HepG2 (cell line): ENCODE results near the gene PLD1. TPM values are rescaled to one million over a fixed set of nuclear protein-coding genes. Genes with fewer than 3 reads are reported as not detected.

ENCODE experiments used
- DNMT3B ChIP-seq: conservative IDR thresholded peaks from 2 replicates; pipeline ENCODE4 v1.6.1; 2016; ENCODE audit warnings: missing biosample characterization, control low read depth
- EEA1 ChIP-seq: sonication (generic); formaldehyde crosslinking; IDR thresholded peaks from 2 replicates; pipeline ENCODE4 v1.5.1; 2020; ENCODE audit warnings: mild to moderate bottlenecking, missing genetic modification reagents, borderline replicate concordance
- GATA4 ChIP-seq: sonication (generic); IDR thresholded peaks from 2 replicates; pipeline ENCODE4 v1.6.1; 2016; ENCODE audit warnings: antibody characterized with exemption, low read depth, borderline replicate concordance
- KLF13 ChIP-seq: sonication (generic); formaldehyde crosslinking; IDR thresholded peaks from 2 replicates; pipeline ENCODE4 v1.4.0; 2020; ENCODE audit warnings: mild to moderate bottlenecking, missing genetic modification reagents
- KLF9 ChIP-seq: IDR thresholded peaks from 2 replicates; pipeline ENCODE4 v1.6.1; 2016; ENCODE audit warnings: low read depth
- KMT2B ChIP-seq: IDR thresholded peaks from 2 replicates; pipeline ENCODE4 v1.6.1; 2016; ENCODE audit warnings: missing genetic modification reagents, missing compliant biosample characterization
- NFRKB ChIP-seq: fragments of 450-650 bp; IDR thresholded peaks from 2 replicates; pipeline ENCODE4 v1.6.1; 2017
- PAF1 ChIP-seq: IDR thresholded peaks from 2 replicates; pipeline ENCODE4 v1.6.1; 2016; ENCODE audit warnings: missing genetic modification reagents, missing compliant biosample characterization
- SYNCRIP ChIP-seq: fragments of 200-400 bp; formaldehyde crosslinking; IDR thresholded peaks from 2 replicates; pipeline ENCODE4 v1.6.1; 2018; ENCODE audit warnings: mild to moderate bottlenecking, low read depth, low read length; ENCODE audit not compliant: insufficient read depth
- TOPORS ChIP-seq: sonication (generic); formaldehyde crosslinking; IDR thresholded peaks from 2 replicates; pipeline ENCODE4 v1.8.0; 2023; ENCODE audit warnings: mild to moderate bottlenecking, missing genetic modification reagents
- TSC22D2 ChIP-seq: sonication (generic); formaldehyde crosslinking; IDR thresholded peaks from 2 replicates; pipeline ENCODE4 v1.5.1; 2020; ENCODE audit warnings: missing genetic modification reagents, mild to moderate bottlenecking, borderline replicate concordance
- ZNF12 ChIP-seq: sonication (generic); formaldehyde crosslinking; IDR thresholded peaks from 2 replicates; pipeline ENCODE4 v1.5.0; 2020; ENCODE audit warnings: missing genetic modification reagents
- ZNF20 ChIP-seq: sonication (generic); formaldehyde crosslinking; IDR thresholded peaks from 2 replicates; pipeline ENCODE4 v1.4.0; 2020; ENCODE audit warnings: mild to moderate bottlenecking, moderate library complexity, missing genetic modification reagents
- ZNF205 ChIP-seq: IDR thresholded peaks from 2 replicates; pipeline ENCODE4 v1.6.1; 2018; ENCODE audit warnings: missing biosample characterization, missing genetic modification reagents
- ZNF431 ChIP-seq: sonication (generic); formaldehyde crosslinking; IDR thresholded peaks from 2 replicates; pipeline ENCODE4 v1.9.0; 2022; ENCODE audit warnings: missing genetic modification reagents, low read depth, mild to moderate bottlenecking, borderline replicate concordance
- ZNF552 ChIP-seq: sonication (generic); formaldehyde crosslinking; IDR thresholded peaks from 2 replicates; pipeline ENCODE4 v1.9.0; 2022; ENCODE audit warnings: missing genetic modification reagents, mild to moderate bottlenecking, borderline replicate concordance
- ZNF570 ChIP-seq: sonication (generic); formaldehyde crosslinking; IDR thresholded peaks from 2 replicates; pipeline ENCODE4 v1.4.0; 2020; ENCODE audit warnings: mild to moderate bottlenecking, missing genetic modification reagents, borderline replicate concordance
- ZNF607 ChIP-seq: sonication (generic); formaldehyde crosslinking; IDR thresholded peaks from 2 replicates; pipeline ENCODE4 v1.5.1; 2020; ENCODE audit warnings: missing genetic modification reagents, mild to moderate bottlenecking, borderline replicate concordance
- ZNF879 ChIP-seq: sonication (generic); formaldehyde crosslinking; IDR thresholded peaks from 2 replicates; pipeline ENCODE4 v1.8.1; 2023; ENCODE audit warnings: missing genetic modification reagents
- polyA plus RNA-seq, 8 experiments: library from polyadenylated mRNA; depleted of rRNA in 3 of 8; stranded (reverse) in 7 of 8; unstranded in 1 of 8; fragments of >200 nt; fragmentation: Illumina TruSeq in 4 of 8; extraction: Trizol in 4 of 8; gene quantifications; 2 replicates each; pipeline versions ENCODE4 v1.2.1 to v1.2.3, GENCODE V29; 2011 to 2016; ENCODE audit warnings: low read depth in 4 of 8, missing spikeins in 1 of 8, mixed read lengths in 1 of 8; ENCODE audit not compliant: insufficient read depth in 1 of 8
- total RNA-seq, 5 experiments: library from RNA; depleted of rRNA; stranded (reverse); fragments of >200 nt; fragmentation: Illumina TruSeq; extraction: Trizol; gene quantifications; 2 replicates each; pipeline ENCODE4 v1.2.3, GENCODE V29; 2016; ENCODE audit warnings: low read depth in 1 of 5
- TF ChIP-seq, protein P1 (sequence below): sonication (generic); formaldehyde crosslinking; IDR thresholded peaks from 2 replicates; pipeline ENCODE4 v1.8.0; 2022; ENCODE audit warnings: mild to moderate bottlenecking, missing genetic modification reagents
- TF ChIP-seq, protein P2 (sequence below): sonication (generic); formaldehyde crosslinking; IDR thresholded peaks from 2 replicates; pipeline ENCODE4 v1.4.0; 2020; ENCODE audit warnings: mild to moderate bottlenecking, missing genetic modification reagents, borderline replicate concordance
- TF ChIP-seq, protein P3 (sequence below): sonication (generic); formaldehyde crosslinking; IDR thresholded peaks from 2 replicates; pipeline ENCODE4 v1.4.0; 2020; ENCODE audit warnings: missing genetic modification reagents

PLD1 gene
- total and polyA plus RNA-seq, 2 of the 13 experiments (the other 11 are each of a cell fraction or from before 2014, with no cell fraction given) = 27.1 to 59.4 TPM

DNA sequence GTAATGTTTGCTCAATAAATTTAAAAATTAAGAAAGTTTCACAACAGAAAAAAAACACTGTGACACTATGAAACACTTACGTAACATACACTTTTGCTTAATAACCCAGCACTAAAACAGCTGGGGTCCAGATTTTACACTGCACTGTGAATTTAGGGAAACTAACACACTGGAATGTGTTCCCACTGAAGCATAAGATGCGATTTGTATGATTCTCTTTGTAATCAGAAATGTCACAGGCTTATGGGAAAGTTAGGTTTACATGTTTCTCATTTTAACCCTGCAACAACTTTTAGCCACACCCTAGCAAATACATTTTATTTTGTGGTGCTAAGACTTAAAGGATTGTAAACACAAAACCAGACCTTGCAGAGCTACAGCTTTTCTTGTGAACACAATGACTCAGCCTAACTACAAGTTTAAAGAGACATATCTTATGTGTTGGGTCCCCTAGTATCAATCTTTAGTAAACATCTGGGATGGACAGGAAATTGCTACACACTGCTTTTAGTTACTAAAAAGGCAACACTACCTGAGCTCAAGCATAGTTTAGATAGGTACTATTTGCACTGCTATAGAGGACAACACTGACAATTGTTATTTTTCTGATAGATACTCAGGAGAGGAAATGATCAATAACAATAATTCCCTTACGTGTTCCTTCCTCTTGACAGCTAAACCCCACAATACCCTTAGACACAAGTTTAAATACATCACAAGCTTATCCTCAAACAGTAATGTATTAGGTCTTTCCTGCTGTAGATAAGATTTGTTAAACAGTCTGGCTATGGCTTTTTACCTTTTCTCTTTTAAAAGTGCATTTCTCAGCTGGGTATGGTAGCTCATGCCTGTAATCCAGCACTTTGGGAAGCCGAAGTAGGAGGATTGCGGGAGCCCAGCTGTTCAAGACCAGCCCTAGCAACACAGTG, 3.8 kb downstream of the PLD1 start (continued):
- TF ChIP-seq ZNF205 (CRISPR knock-in tag) (no peak), KLF13 (CRISPR knock-in tag) (no peak), DNMT3B (CRISPR knock-in tag) (peak; percentile 96), NFRKB (no peak), ZNF570 (CRISPR knock-in tag) (no peak), SYNCRIP (no peak), PAF1 (no peak), GATA4 (peak; percentile 96), TSC22D2 (peak; percentile 29; the same call in 1 of the 2 replicates), ZNF20 (no peak), EEA1 (CRISPR knock-in tag) (no peak), ZNF607 (no peak), TOPORS (CRISPR knock-in tag) (no peak), ZNF552 (CRISPR knock-in tag) (no peak), ZNF12 (CRISPR knock-in tag) (no peak; the same call in 1 of the 2 replicates), ZNF431 (no peak; the same call in 1 of the 2 replicates), KLF9 (peak; percentile 56; the same call in 1 of the 2 replicates), KMT2B (peak; percentile 22; the same call in 1 of the 2 replicates), ZNF879 (CRISPR knock-in tag) (0 out of 2 replicates have a peak, but pooled peaks have one; percentile 32)
- TF ChIP-seq, protein P1, sequence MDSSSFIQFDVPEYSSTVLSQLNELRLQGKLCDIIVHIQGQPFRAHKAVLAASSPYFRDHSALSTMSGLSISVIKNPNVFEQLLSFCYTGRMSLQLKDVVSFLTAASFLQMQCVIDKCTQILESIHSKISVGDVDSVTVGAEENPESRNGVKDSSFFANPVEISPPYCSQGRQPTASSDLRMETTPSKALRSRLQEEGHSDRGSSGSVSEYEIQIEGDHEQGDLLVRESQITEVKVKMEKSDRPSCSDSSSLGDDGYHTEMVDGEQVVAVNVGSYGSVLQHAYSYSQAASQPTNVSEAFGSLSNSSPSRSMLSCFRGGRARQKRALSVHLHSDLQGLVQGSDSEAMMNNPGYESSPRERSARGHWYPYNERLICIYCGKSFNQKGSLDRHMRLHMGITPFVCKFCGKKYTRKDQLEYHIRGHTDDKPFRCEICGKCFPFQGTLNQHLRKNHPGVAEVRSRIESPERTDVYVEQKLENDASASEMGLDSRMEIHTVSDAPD = peak; percentile 38; the same call in 1 of the 2 replicates
- TF ChIP-seq, protein P2, sequence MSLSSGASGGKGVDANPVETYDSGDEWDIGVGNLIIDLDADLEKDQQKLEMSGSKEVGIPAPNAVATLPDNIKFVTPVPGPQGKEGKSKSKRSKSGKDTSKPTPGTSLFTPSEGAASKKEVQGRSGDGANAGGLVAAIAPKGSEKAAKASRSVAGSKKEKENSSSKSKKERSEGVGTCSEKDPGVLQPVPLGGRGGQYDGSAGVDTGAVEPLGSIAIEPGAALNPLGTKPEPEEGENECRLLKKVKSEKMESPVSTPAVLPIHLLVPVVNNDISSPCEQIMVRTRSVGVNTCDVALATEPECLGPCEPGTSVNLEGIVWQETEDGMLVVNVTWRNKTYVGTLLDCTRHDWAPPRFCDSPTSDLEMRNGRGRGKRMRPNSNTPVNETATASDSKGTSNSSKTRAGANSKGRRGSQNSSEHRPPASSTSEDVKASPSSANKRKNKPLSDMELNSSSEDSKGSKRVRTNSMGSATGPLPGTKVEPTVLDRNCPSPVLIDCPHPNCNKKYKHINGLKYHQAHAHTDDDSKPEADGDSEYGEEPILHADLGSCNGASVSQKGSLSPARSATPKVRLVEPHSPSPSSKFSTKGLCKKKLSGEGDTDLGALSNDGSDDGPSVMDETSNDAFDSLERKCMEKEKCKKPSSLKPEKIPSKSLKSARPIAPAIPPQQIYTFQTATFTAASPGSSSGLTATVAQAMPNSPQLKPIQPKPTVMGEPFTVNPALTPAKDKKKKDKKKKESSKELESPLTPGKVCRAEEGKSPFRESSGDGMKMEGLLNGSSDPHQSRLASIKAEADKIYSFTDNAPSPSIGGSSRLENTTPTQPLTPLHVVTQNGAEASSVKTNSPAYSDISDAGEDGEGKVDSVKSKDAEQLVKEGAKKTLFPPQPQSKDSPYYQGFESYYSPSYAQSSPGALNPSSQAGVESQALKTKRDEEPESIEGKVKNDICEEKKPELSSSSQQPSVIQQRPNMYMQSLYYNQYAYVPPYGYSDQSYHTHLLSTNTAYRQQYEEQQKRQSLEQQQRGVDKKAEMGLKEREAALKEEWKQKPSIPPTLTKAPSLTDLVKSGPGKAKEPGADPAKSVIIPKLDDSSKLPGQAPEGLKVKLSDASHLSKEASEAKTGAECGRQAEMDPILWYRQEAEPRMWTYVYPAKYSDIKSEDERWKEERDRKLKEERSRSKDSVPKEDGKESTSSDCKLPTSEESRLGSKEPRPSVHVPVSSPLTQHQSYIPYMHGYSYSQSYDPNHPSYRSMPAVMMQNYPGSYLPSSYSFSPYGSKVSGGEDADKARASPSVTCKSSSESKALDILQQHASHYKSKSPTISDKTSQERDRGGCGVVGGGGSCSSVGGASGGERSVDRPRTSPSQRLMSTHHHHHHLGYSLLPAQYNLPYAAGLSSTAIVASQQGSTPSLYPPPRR (CRISPR knock-in tag) = peak; percentile 96
- TF ChIP-seq, protein P3, sequence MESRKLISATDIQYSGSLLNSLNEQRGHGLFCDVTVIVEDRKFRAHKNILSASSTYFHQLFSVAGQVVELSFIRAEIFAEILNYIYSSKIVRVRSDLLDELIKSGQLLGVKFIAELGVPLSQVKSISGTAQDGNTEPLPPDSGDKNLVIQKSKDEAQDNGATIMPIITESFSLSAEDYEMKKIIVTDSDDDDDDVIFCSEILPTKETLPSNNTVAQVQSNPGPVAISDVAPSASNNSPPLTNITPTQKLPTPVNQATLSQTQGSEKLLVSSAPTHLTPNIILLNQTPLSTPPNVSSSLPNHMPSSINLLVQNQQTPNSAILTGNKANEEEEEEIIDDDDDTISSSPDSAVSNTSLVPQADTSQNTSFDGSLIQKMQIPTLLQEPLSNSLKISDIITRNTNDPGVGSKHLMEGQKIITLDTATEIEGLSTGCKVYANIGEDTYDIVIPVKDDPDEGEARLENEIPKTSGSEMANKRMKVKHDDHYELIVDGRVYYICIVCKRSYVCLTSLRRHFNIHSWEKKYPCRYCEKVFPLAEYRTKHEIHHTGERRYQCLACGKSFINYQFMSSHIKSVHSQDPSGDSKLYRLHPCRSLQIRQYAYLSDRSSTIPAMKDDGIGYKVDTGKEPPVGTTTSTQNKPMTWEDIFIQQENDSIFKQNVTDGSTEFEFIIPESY (CRISPR knock-in tag) = no peak
